Superior temporal gyrus (tissue), 1 donor: ENCODE measurements around the gene STON2.
"Not testable (repeated sequence)": the region's sequence is repeated elsewhere in the genome, so short reads cannot be mapped to it uniquely, and the experiment has no call there.

Experiments used
- DNase-seq: peaks from one replicate; pipeline ENCODE4 v3.0.0-alpha.2; 2016; ENCODE audit errors: extremely low spot score

The STON2 gene

GRCh38 chr14:81223788-81224187 is 176.3 kb downstream of the STON2 start:
- not testable (repeated sequence) for DNase-seq

- DNase-seq, result no peak
These were observed 177.4 kb downstream of the STON2 start for GRCh38 chr14:81222691-81223090.

GRCh38 chr14:81222126-81222525 is 178.0 kb downstream of the STON2 start:
- DNase-seq, result no peak

- DNase-seq, result no peak
These were observed 178.5 kb downstream of the STON2 start for GRCh38 chr14:81221579-81222102.

- peak; percentile 98 for DNase-seq
These were observed 179.1 kb downstream of the STON2 start, which contains the start of gene GTF2A1 for GRCh38 chr14:81220830-81221578. TSS of gene GTF2A1 (minus strand) at chr14:81220959. CDS start at chr14:81220518, 441 bp downstream.

- no peak for DNase-seq
These were observed 179.6 kb downstream of the STON2 start for GRCh38 chr14:81220580-81220829.

GRCh38 chr14:81219759-81220579 is 180.2 kb downstream of the STON2 start:
- no peak for DNase-seq

GRCh38 chr14:81219210-81219758 is 180.8 kb downstream of the STON2 start:
- peak; percentile 97 for DNase-seq

GRCh38 chr14:81211844-81212243 is 188.3 kb downstream of the STON2 start:
- DNase-seq, result peak; percentile 81
